Measurements from ENCODE around the gene RPL18A. TPM values are rescaled to one million over a fixed set of nuclear protein-coding genes. Genes with fewer than 3 reads are reported as not detected.

The RPL18A gene
- total RNA-seq, 1 donor from 2014 or later, result 1,909 TPM

GRCh38 chr19:17830567-17831418, 28.9 kb upstream of the RPL18A start:
- Mint-ChIP-seq H3K9me3 (ENCODE audit: unreplicated experiment) (no peaks in the 10 kb centered on the region), H3K4me3 (ENCODE audit: unreplicated experiment) (peak overlapping the region; percentile 82), H3K27ac (ENCODE audit: unreplicated experiment) (peak overlapping the region; percentile 81), H3K36me3 (ENCODE audit: low read depth, unreplicated experiment) (no peaks in the 10 kb centered on the region), H3K27me3 (ENCODE audit: low read depth, unreplicated experiment) (peaks cover 15% of the 10 kb centered on the region), H3K4me1 (ENCODE audit: low read depth, unreplicated experiment) (no peaks in the 10 kb centered on the region)
- H2AFZ ChIP-seq (ENCODE audit: low read depth, low read length), result peak overlapping the region; percentile 84
- no peaks in the 10 kb centered on the region for H3K36me3 ChIP-seq (ENCODE audit: insufficient read depth, low read length)
- no peak overlapping the region for H3K9ac ChIP-seq (ENCODE audit: low read length)
- peak overlapping the region; percentile 49 for H3K4me3 ChIP-seq (ENCODE audit: insufficient read depth, low read depth, low read length)
- H3K4me2 ChIP-seq (ENCODE audit: low read length), result peak overlapping the region; percentile 83
- no peak for FAIRE-seq
- no peaks in the 10 kb centered on the region for H4K20me1 ChIP-seq (ENCODE audit: insufficient read depth, low read length)
- no peaks in the 10 kb centered on the region for H3K9me3 ChIP-seq (ENCODE audit: insufficient read depth, low read depth, low read length)
- no peak for TF ChIP-seq EZH2 (IDR thresholded peaks at IDR 0.05; ENCODE audit: insufficient read depth, low read length)
- TF ChIP-seq, protein P1, sequence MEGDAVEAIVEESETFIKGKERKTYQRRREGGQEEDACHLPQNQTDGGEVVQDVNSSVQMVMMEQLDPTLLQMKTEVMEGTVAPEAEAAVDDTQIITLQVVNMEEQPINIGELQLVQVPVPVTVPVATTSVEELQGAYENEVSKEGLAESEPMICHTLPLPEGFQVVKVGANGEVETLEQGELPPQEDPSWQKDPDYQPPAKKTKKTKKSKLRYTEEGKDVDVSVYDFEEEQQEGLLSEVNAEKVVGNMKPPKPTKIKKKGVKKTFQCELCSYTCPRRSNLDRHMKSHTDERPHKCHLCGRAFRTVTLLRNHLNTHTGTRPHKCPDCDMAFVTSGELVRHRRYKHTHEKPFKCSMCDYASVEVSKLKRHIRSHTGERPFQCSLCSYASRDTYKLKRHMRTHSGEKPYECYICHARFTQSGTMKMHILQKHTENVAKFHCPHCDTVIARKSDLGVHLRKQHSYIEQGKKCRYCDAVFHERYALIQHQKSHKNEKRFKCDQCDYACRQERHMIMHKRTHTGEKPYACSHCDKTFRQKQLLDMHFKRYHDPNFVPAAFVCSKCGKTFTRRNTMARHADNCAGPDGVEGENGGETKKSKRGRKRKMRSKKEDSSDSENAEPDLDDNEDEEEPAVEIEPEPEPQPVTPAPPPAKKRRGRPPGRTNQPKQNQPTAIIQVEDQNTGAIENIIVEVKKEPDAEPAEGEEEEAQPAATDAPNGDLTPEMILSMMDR (IDR thresholded peaks at IDR 0.05; ENCODE audit: insufficient read depth, low read depth, low read length), result no peak
- no peak overlapping the region for H3K27ac ChIP-seq (ENCODE audit: low read depth, low read length)
- H3K27me3 ChIP-seq (ENCODE audit: insufficient read depth, low read length), result peaks cover 9% of the 10 kb centered on the region
- H3K79me2 ChIP-seq (ENCODE audit: insufficient read depth, low read length), result no peaks in the 10 kb centered on the region
- DNase-seq (ENCODE audit: low read depth), result peak; percentile 27
- peaks cover 7% of the 10 kb centered on the region for H3K4me1 ChIP-seq (ENCODE audit: insufficient read depth, low read length)

DNA sequence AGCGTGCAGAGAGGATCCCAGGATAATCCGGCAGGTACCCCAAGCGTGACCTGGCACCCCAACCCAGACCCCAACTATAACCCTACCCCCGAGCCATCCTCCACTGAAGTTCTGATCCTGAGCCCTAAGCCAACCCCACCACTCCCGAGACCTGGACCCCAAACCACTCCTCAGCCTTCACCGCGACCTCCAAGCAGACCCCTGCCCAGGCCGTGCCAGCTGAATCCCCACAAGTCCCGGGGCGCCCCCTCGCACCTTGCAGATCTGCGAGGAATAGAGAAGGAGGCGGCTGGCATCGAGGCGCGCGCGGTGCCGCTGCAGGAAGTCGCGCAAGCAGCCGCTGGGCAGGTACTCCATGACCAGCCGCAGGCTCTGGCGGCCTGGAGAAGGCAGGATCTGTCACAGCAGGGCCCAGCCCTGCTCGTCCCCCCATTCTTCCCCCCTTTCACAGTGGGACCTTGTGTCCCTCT, 28.3 kb upstream of the RPL18A start:
- H4K20me1 ChIP-seq (ENCODE audit: insufficient read depth, low read length), result no peaks in the 10 kb centered on the region
- no peak for TF ChIP-seq EZH2 (IDR thresholded peaks at IDR 0.05; ENCODE audit: insufficient read depth, low read length)
- TF ChIP-seq, protein P1 (IDR thresholded peaks at IDR 0.05; ENCODE audit: insufficient read depth, low read depth, low read length), result no peak
- H3K27ac ChIP-seq (ENCODE audit: low read depth, low read length), result no peak overlapping the region
- peaks cover 9% of the 10 kb centered on the region for H3K27me3 ChIP-seq (ENCODE audit: insufficient read depth, low read length)
- H3K4me1 ChIP-seq (ENCODE audit: insufficient read depth, low read length), result peaks cover 7% of the 10 kb centered on the region
- no peaks in the 10 kb centered on the region for H3K79me2 ChIP-seq (ENCODE audit: insufficient read depth, low read length)
- H3K36me3 Mint-ChIP-seq (ENCODE audit: low read depth, unreplicated experiment), result no peaks in the 10 kb centered on the region
- H3K27me3 Mint-ChIP-seq (ENCODE audit: low read depth, unreplicated experiment), result peaks cover 19% of the 10 kb centered on the region
- peak overlapping the region; percentile 65 for H3K4me3 Mint-ChIP-seq (ENCODE audit: unreplicated experiment)
- H3K36me3 ChIP-seq (ENCODE audit: insufficient read depth, low read length), result no peaks in the 10 kb centered on the region
- H3K4me3 ChIP-seq (ENCODE audit: insufficient read depth, low read depth, low read length), result no peak overlapping the region
- no peaks in the 10 kb centered on the region for H3K9me3 ChIP-seq (ENCODE audit: insufficient read depth, low read depth, low read length)
- no peaks in the 10 kb centered on the region for H3K4me1 Mint-ChIP-seq (ENCODE audit: low read depth, unreplicated experiment)
- H3K9ac ChIP-seq (ENCODE audit: low read length), result no peak overlapping the region
- DNase-seq (ENCODE audit: low read depth) (no peak), FAIRE-seq (no peak)
- H3K27ac Mint-ChIP-seq (ENCODE audit: unreplicated experiment), result no peak overlapping the region
- peak overlapping the region; percentile 64 for H3K4me2 ChIP-seq (ENCODE audit: low read length)
- no peaks in the 10 kb centered on the region for H3K9me3 Mint-ChIP-seq (ENCODE audit: unreplicated experiment)
- peak overlapping the region; percentile 78 for H2AFZ ChIP-seq (ENCODE audit: low read depth, low read length)

Measured in astrocyte (in vitro differentiated cells and primary cell).